K562 (cell line): ENCODE measurements around the gene CHRNA9. TPM values are rescaled to one million over a fixed set of nuclear protein-coding genes. Genes with fewer than 3 reads are reported as not detected.

Experiments used
- ATF7 ChIP-seq: fragments of 450-650 bp; IDR thresholded peaks from 2 replicates; pipeline ENCODE4 v1.7.1; 2014; ENCODE audit warnings: mild to moderate bottlenecking, moderate library complexity
- BACH1 ChIP-seq: fragments of 200-800 bp; sonication (Bioruptor generic); IDR thresholded peaks from 2 replicates; pipeline ENCODE4 v1.6.1; 2016; ENCODE audit warnings: missing genetic modification characterization, missing compliant biosample characterization
- CHD4 ChIP-seq: fragments of 200-600 bp; sonication (generic); IDR thresholded peaks from 3 replicates; pipeline ENCODE4 v1.6.1; 2012; ENCODE audit warnings: low read depth, mild to moderate bottlenecking, mixed read lengths, low read length, inconsistent platforms; ENCODE audit not compliant: insufficient read depth, insufficient replicate concordance, poor library complexity, severe bottlenecking
- EP400 ChIP-seq: fragments of 450-650 bp; IDR thresholded peaks from 2 replicates; pipeline ENCODE4 v1.6.1; 2017; ENCODE audit warnings: antibody characterized with exemption, mild to moderate bottlenecking, moderate library complexity
- GABPA ChIP-seq: fragments of 200-800 bp; sonication (Bioruptor generic); conservative IDR thresholded peaks from 2 replicates; pipeline ENCODE4 v1.6.1; 2016; ENCODE audit warnings: low read depth, missing genetic modification characterization, missing compliant biosample characterization
- HDAC2 ChIP-seq: fragments of 450-650 bp; IDR thresholded peaks from 2 replicates; pipeline ENCODE4 v1.6.1; 2016; ENCODE audit warnings: mild to moderate bottlenecking
- JUN ChIP-seq, 2 experiments: sonication (generic) in 1 of 2; formaldehyde crosslinking in 1 of 2; IDR thresholded peaks; 2 replicates each; pipeline versions ENCODE4 v1.6.1 to v1.8.0; 2012 to 2022; ENCODE audit warnings: borderline replicate concordance in 2 of 2, mild to moderate bottlenecking in 2 of 2, improper control_type of control experiment in 1 of 2, low read depth in 1 of 2, low read length in 1 of 2, missing genetic modification reagents in 1 of 2
- NBN ChIP-seq: fragments of 450-650 bp; IDR thresholded peaks from 2 replicates; pipeline ENCODE4 v1.6.1; 2016; ENCODE audit warnings: low read depth, mild to moderate bottlenecking
- NCOR1 ChIP-seq: fragments of 450-650 bp; IDR thresholded peaks from 2 replicates; pipeline ENCODE4 v1.6.1; 2016; ENCODE audit warnings: mild to moderate bottlenecking, moderate library complexity
- NFIC ChIP-seq: fragments of 450-650 bp; IDR thresholded peaks from 2 replicates; pipeline ENCODE4 v1.6.1; 2017; ENCODE audit warnings: mild to moderate bottlenecking, inconsistent platforms
- OTX1 ChIP-seq: fragments of 450-650 bp; formaldehyde crosslinking; IDR thresholded peaks from 2 replicates; pipeline ENCODE4 v1.4.0; 2022; ENCODE audit warnings: mild to moderate bottlenecking
- RBBP5 ChIP-seq: fragments of 200-600 bp; sonication (generic); IDR thresholded peaks from 2 replicates; pipeline ENCODE4 v1.6.1; 2012; ENCODE audit warnings: borderline replicate concordance, mild to moderate bottlenecking, low read length, control low read depth, inconsistent platforms; ENCODE audit not compliant: insufficient read depth, poor library complexity, severe bottlenecking
- RFX7 ChIP-seq: fragments of 250-450 bp; sonication (Bioruptor Pico); IDR thresholded peaks from 2 replicates; pipeline ENCODE4 v1.5.1; 2021; ENCODE audit warnings: mild to moderate bottlenecking
- SIRT6 ChIP-seq: IDR thresholded peaks from one replicate; pipeline ENCODE4 v1.6.1; 2012; ENCODE audit warnings: low read depth, mild to moderate bottlenecking, control low read depth, inconsistent platforms, low read length, moderate library complexity
- SREBF2 ChIP-seq: sonication (generic); formaldehyde crosslinking; IDR thresholded peaks from 2 replicates; pipeline ENCODE4 v1.4.0; 2020; ENCODE audit warnings: mild to moderate bottlenecking, missing genetic modification reagents
- TRIM24 ChIP-seq, 2 experiments: fragments of 450-650 bp; IDR thresholded peaks; 2 replicates each; pipeline ENCODE4 v1.6.1; 2016
- XRCC4 ChIP-seq: IDR thresholded peaks from one replicate; pipeline ENCODE4 v1.6.1; 2011; ENCODE audit not compliant: insufficient read depth, insufficient read length; ENCODE audit errors: extremely low read depth
- ZBTB11 ChIP-seq, 3 experiments: fragments of 200-800 bp in 1 of 3; fragments of 250-450 bp in 1 of 3; fragments of 450-650 bp in 1 of 3; sonication (Bioruptor Pico) in 1 of 3; sonication (Bioruptor generic) in 1 of 3; formaldehyde crosslinking in 1 of 3; IDR thresholded peaks; 2 replicates each; pipeline versions ENCODE4 v1.6.1 to v1.8.0; 2016 to 2022; ENCODE audit warnings: mild to moderate bottlenecking in 2 of 3, missing genetic modification characterization in 2 of 3, missing compliant biosample characterization in 1 of 3, moderate library complexity in 1 of 3
- ZBTB5 ChIP-seq: fragments of 450-650 bp; IDR thresholded peaks from 2 replicates; pipeline ENCODE4 v1.6.1; 2017; ENCODE audit warnings: antibody characterized with exemption
- ZNF12 ChIP-seq: sonication (generic); formaldehyde crosslinking; IDR thresholded peaks from 2 replicates; pipeline ENCODE4 v1.4.0; 2020; ENCODE audit warnings: mild to moderate bottlenecking, missing genetic modification reagents
- ZZZ3 ChIP-seq: fragments of 450-650 bp; IDR thresholded peaks from 2 replicates; pipeline ENCODE4 v1.6.1; 2016; ENCODE audit warnings: antibody characterized with exemption, mild to moderate bottlenecking, moderate library complexity
- polyA plus RNA-seq, 8 experiments: library from polyadenylated mRNA; depleted of rRNA in 4 of 8; stranded (reverse) in 5 of 8; unstranded in 3 of 8; fragments of >200 nt; fragmentation: Nextera tagmentation in 2 of 8; fragmentation: Illumina TruSeq in 1 of 8; extraction: Ambion mirVana in 2 of 8; extraction: Trizol in 1 of 8; gene quantifications; 2 replicates each; pipeline versions ENCODE4 v1.2.1 to v1.2.3, GENCODE V29; 2011 to 2014; ENCODE audit warnings: inconsistent platforms in 1 of 8, missing spikeins in 1 of 8
- total RNA-seq, 7 experiments: library from RNA; depleted of rRNA in 6 of 7; stranded (reverse); fragments of >200 nt in 6 of 7; fragmentation: Illumina TruSeq in 2 of 7; extraction: Trizol in 2 of 7; gene quantifications; 2 replicates each; pipeline versions ENCODE4 v1.2.1 to v1.2.3, GENCODE V29; 2011 to 2021; ENCODE audit warnings: low replicate concordance in 1 of 7
- TF ChIP-seq, protein P1 (sequence below), 2 experiments: IDR thresholded peaks; 2 replicates each; pipeline ENCODE4 v1.6.1; 2011; ENCODE audit warnings: borderline replicate concordance in 1 of 2, control low read depth in 1 of 2, low read depth in 1 of 2, low read length in 1 of 2, mild to moderate bottlenecking in 1 of 2, mixed read lengths in 1 of 2, moderate library complexity in 1 of 2; ENCODE audit not compliant: insufficient read depth in 1 of 2, insufficient read length in 1 of 2, poor library complexity in 1 of 2, severe bottlenecking in 1 of 2; ENCODE audit errors: extremely low read depth in 1 of 2

CHRNA9 gene
- total and polyA plus RNA-seq, 9 of the 15 experiments (the other 6 are each of a cell fraction or from before 2014, with no cell fraction given) = not detected

DNA sequence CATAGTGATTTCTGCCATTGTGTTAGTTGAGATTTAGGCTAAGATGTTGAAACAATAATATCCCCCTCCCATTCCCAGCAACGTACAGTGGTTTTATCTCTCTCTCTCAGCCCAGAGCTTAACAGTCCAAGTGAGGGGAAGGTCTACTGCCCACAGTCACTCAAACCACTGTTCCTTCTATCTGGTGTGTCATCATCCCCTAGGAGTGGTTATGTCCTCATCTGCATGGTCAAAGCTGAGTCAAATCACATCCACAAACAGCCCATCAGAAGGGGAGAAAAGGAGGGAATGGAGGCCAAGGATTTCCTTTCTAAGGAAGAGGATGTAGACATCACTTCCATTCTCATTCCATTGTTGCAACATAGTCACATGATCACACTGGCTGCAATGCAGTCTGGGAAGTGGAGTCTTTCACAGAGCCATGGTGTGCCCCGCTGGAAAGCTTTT, 42.8 kb upstream of the CHRNA9 start (continued):
- no peak for TF ChIP-seq CHD4
- no peak for TF ChIP-seq SIRT6
- TF ChIP-seq, protein P1, sequence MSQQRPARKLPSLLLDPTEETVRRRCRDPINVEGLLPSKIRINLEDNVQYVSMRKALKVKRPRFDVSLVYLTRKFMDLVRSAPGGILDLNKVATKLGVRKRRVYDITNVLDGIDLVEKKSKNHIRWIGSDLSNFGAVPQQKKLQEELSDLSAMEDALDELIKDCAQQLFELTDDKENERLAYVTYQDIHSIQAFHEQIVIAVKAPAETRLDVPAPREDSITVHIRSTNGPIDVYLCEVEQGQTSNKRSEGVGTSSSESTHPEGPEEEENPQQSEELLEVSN (IDR thresholded peaks at IDR 0.05; ENCODE audit: borderline replicate concordance in 1 of 2, extremely low read depth in 1 of 2, insufficient read depth in 1 of 2, insufficient read length in 1 of 2, low read depth in 1 of 2, low read length in 1 of 2, poor library complexity in 1 of 2, severe bottlenecking in 1 of 2) = no peak
- TF ChIP-seq ZZZ3 = no peak
- TF ChIP-seq RBBP5 = no peak
- TF ChIP-seq SREBF2 (CRISPR knock-in tag) = no peak
- TF ChIP-seq OTX1 = 0 out of 2 replicates have a peak, but pooled peaks have one; percentile 21
- peak; percentile 61 for TF ChIP-seq NCOR1
- peak; percentile 69 to 84 for TF ChIP-seq TRIM24 (IDR thresholded peaks at IDR 0.05)
- peak; percentile 72 for TF ChIP-seq GABPA (tag)
- TF ChIP-seq NFIC = peak; percentile 37; the same call in 1 of the 2 replicates
- peak; percentile 92 for TF ChIP-seq HDAC2
- 0 out of 2 replicates have a peak, but pooled peaks have one; percentile 44 for TF ChIP-seq NBN
- TF ChIP-seq JUN (IDR thresholded peaks at IDR 0.05; ENCODE audit: borderline replicate concordance, low read depth, low read length) = peak; percentile 60; the same call in 1 of the 2 replicates
- TF ChIP-seq JUN (CRISPR knock-in tag; IDR thresholded peaks at IDR 0.05; ENCODE audit: borderline replicate concordance) = no peak; the same call in 1 of the 2 replicates
- peak; percentile 39; the same call in 1 of the 2 replicates for TF ChIP-seq BACH1 (tag)
- no peak for TF ChIP-seq ZNF12 (CRISPR knock-in tag)
- TF ChIP-seq ATF7 = peak; percentile 82; the same call in 1 of the 2 replicates
- peak; percentile 58; the same call in 1 of the 2 replicates for TF ChIP-seq EP400
- no peak for TF ChIP-seq RFX7 (CRISPR knock-in tag)
- TF ChIP-seq ZBTB5 = no peak
- no peak for TF ChIP-seq XRCC4
- TF ChIP-seq ZBTB11 (CRISPR knock-in tag; IDR thresholded peaks at IDR 0.05) = no peak
